NCI-H345 (cell line): ENCODE data around the gene OAS1.
A peak's percentile ranks its signal among the peaks of the same experiment; 100 is the strongest.
"Not testable (repeated sequence)": the region's sequence is repeated elsewhere in the genome, so short reads cannot be mapped to it uniquely, and the experiment has no call there.

Source experiments
- DNase-seq: peaks from one replicate; lab custom pipeline; 2025; lab: John Stamatoyannopoulos, UW

Gene OAS1

GRCh38 chr12:112900298-112901145, 6.2 kb upstream of the OAS1 start:
- peak; percentile 69 for DNase-seq

- no peak for DNase-seq
Measured at GRCh38 chr12:112901271-112901670, 5.5 kb upstream of the OAS1 start.

GRCh38 chr12:112904571-112904970, 2.2 kb upstream of the OAS1 start:
- DNase-seq, result no peak

- peak; percentile 8 for DNase-seq
Measured at GRCh38 chr12:112905451-112906089, 1.2 kb upstream of the OAS1 start.

GRCh38 chr12:112907415-112908157, 824 bp downstream of the OAS1 start:
- DNase-seq, result no peak

- DNase-seq, result no peak
Measured at GRCh38 chr12:112908548-112908947, 1.8 kb downstream of the OAS1 start.

GRCh38 chr12:112909693-112910092, 2.9 kb downstream of the OAS1 start:
- DNase-seq, result no peak

GRCh38 chr12:112913038-112913688, 6.4 kb downstream of the OAS1 start:
- DNase-seq, result no peak

- not testable (repeated sequence) for DNase-seq
Measured at GRCh38 chr12:112913888-112914287, 7.1 kb downstream of the OAS1 start.

- DNase-seq, result peak; percentile 70
Measured at GRCh38 chr12:112916270-112916669, 9.5 kb downstream of the OAS1 start.

GRCh38 chr12:112919121-112919520, 12.4 kb downstream of the OAS1 start:
- DNase-seq, result no peak

GRCh38 chr12:112924986-112925385, 18.2 kb downstream of the OAS1 start:
- no peak for DNase-seq

GRCh38 chr12:112926416-112927033, 19.8 kb downstream of the OAS1 start:
- not testable (repeated sequence) for DNase-seq

- no peak for DNase-seq
Measured at GRCh38 chr12:112927475-112927874, 20.7 kb downstream of the OAS1 start.

- DNase-seq, result no peak
Measured at GRCh38 chr12:112927925-112928324, 21.2 kb downstream of the OAS1 start.

- no peak for DNase-seq
Measured at GRCh38 chr12:112928978-112929377, 22.2 kb downstream of the OAS1 start.

- DNase-seq, result no peak
Measured at GRCh38 chr12:112929715-112930114, 23.0 kb downstream of the OAS1 start.

GRCh38 chr12:112930350-112930749, 23.6 kb downstream of the OAS1 start:
- no peak for DNase-seq

GRCh38 chr12:112932485-112933128, 25.8 kb downstream of the OAS1 start:
- DNase-seq, result no peak

- DNase-seq, result no peak
Measured at GRCh38 chr12:112933129-112933505, 26.4 kb downstream of the OAS1 start.

GRCh38 chr12:112936264-112936663, 29.5 kb downstream of the OAS1 start:
- DNase-seq, result no peak
